Peyer's patch (tissue), 4 donors: ENCODE measurements around the gene DLGAP5.

Source experiments
- CTCF ChIP-seq, 6 experiments: fragments of 450-650 bp in 4 of 6; fragments of 200-600 bp in 2 of 6; sonication (generic) in 1 of 6; IDR thresholded peaks; one replicate each; pipeline ENCODE4 v1.5.1; 2017 to 2019; ENCODE audit warnings: antibody characterized with exemption in 6 of 6, mild to moderate bottlenecking in 3 of 6, moderate library complexity in 1 of 6
- POLR2A ChIP-seq, 2 donors: fragments of 450-650 bp; IDR thresholded peaks; one replicate each; pipeline ENCODE4 v1.5.1; 2017; ENCODE audit warnings: antibody characterized with exemption in 2 of 2, mild to moderate bottlenecking in 2 of 2, moderate library complexity in 2 of 2

- TF ChIP-seq CTCF (IDR thresholded peaks at IDR 0.05) (no peak), POLR2A (IDR thresholded peaks at IDR 0.05) (peak in 1 of 2 donors; percentile 43)
Observed at GRCh38 chr14:55122440-55122986, 68.9 kb downstream of the DLGAP5 start.
